HG03025 (cell line): ENCODE measurements around the gene TMEM131.
A peak's percentile ranks its signal among the peaks of the same experiment; 100 is the strongest.
"Not testable (repeated sequence)": the region's sequence is repeated elsewhere in the genome, so short reads cannot be mapped to it uniquely, and the experiment has no call there.

Experiments
- ATAC-seq: cut with Tn5 transposase; IDR thresholded peaks from one replicate; pipeline ENCODE4 v1.9.1; 2021; ENCODE audit warnings: mild to moderate bottlenecking, moderate library complexity; ENCODE audit not compliant: unreplicated experiment, low FRiP score

Gene TMEM131

DNA sequence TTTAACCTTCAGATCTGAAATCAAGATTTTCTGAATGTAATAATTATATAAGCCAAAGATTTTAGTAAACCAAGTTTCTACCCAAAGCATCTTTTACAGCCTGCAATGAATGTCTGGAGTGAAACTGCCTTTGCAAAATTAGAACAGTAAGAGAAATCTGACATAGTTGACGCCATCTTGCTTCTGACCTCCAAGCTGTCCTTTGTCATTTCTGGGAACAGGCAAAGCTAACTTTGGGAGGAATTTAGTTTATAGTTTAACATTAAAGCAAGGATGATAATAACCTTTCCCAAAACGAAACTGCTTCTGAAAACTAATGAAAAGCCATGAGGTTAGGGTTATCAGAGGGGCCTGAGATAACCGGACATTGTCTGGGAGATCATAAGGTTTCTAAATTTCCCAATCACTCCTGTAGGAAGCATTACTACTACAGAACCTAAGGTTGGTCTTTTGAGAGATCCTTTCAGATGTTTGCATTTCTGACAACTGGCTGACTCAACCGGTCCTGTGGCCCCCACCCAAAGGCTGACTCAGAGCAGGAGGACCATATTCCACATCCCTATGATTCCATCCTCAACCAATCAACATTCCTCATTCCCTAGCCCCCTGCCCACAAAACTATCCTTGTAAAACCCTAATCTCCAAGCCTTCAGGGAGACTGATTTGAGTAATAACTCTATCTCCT, 124.5 kb downstream of the TMEM131 start:
- no peak for ATAC-seq

DNA sequence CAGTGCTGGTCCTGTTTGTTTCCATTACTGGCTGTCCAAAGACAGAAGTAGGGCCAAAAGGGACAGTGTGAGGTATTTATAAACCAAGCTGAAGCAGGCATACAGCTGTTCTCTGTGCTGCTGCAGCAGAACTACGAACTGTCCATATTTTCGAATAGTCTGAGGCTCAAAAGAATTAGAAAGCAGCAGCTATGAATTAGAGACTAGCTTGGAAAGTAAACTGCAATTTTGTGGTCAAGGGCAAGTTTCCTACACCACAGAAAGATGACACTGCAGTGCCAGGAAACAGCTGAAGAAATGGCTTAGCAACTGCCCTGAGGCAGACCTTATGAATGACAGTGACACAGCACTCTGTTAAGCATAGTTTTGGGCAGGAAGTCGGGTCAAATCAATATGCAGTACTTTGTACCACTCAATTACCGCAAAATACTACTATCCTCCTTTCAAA, 125.3 kb downstream of the TMEM131 start:
- ATAC-seq, result peak; percentile 98

DNA sequence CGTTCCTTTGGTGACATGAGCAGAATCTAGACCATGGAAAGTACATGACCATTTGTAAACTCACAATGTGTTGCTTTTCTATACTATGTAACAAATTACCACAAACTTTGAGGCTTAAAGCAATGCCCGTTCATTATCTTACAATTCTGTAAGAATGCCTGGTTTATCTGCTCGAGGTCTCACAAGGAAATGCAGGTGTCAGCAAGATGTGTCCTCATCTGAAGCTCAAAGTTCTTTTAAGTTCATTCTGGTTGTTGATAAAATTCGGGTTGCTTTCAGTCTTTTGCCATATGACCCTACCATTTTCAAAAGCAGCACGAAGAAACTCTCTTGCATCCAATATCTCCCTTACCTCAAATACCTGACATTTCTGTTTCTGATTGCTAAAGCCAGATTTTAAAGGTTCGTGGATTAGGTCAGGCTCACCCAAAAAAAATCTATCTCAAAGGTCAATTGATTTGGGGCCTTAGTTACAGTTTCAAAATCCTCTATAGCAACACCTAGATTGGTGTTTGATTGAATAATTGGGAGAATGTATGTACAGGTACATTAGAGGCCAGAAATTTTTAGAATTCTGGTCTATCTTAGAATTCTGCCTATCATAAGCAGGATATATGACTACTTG, 125.9 kb downstream of the TMEM131 start:
- ATAC-seq, result no peak

DNA sequence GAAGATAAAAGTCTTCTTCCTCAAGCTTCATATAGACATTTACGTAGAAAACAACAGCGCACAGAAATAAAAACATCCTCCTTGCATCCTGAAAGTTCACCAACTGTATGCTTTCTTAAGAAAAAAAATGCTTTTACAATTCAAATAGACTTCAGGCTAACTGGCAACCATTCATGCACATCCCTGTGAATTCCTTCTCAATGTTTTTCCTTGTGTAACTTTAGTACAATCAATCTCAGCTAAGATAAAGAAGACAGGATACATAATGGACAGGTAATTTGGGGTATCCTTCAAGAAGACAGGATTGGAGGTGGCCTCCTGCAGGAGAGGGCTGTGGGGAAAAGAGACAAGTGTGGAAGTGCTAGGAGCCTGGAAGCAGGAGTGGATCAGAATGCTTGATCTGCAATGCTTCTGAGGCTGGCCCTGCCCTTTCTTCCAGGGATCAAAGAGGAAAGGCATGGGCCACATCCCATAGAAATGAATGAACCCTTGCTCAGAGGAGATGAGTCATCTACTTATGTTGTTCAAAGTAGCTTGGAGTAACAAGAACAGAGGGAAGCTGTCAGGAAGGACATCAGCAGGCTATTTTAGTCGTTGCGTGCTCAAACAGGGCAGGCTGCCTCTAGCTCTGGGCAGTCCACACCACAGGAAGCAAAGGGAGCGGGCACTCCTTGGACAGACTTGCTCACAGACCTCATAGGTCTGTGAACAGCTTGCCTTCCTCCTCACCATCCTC, 126.6 kb downstream of the TMEM131 start:
- no peak for ATAC-seq

DNA sequence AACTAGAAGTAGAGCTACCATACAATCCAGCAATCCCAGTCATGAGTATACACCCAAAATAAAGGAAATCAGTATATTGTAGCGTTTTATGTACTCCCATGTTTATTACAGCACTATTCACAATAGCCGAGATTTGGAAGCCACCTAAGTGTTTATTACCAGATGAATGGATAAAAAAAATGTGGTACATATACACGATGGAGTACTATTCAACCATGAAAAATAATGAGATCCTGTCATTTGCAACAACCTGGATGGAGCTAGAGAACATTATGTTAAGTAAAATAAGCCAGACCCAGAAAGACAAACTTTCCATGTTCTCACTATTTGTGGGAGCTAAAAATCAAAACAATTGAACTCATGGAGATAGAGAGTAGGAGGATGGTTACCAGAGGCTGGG, 131.9 kb downstream of the TMEM131 start:
- ATAC-seq, result no peak

DNA sequence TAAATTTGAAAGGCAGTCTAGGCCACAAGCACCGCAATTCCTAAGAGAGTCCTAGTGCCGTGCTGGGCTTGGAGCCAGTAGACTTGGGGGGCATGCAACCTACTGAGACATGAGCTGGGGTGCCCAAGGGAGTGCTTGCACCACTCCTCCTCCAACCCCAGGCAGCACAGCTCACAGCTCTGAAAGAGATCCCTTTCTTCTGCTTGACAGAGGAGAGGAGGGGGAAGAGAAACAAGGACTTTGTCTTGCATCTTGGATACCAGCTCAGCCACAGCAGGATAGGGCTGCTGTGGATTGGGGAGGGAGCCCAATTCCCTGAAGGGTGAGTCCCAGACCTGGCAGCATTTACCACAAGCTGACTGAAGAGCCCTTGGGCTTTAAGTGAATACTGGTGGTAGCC, 134.6 kb downstream of the TMEM131 start:
- ATAC-seq, result no peak

DNA sequence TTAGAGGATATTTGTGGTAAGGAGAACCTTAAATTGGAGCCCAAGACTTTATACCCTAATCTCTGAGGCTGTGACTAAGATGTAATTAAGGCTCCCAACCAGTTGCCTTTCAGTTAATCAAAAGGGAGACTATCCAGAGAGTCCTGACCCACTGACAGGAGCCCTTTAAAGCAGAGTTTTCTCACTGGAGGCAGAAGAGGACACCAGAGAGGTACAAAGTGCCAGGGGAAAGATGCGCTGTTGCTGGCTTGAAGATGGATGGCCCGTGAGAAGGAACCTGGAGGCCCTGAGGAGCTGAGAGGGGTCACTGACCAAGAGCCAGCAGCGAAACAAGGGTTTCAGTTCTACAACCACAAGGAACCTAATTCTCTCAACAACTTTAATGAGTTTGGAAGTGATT, 137.3 kb downstream of the TMEM131 start:
- no peak for ATAC-seq

DNA sequence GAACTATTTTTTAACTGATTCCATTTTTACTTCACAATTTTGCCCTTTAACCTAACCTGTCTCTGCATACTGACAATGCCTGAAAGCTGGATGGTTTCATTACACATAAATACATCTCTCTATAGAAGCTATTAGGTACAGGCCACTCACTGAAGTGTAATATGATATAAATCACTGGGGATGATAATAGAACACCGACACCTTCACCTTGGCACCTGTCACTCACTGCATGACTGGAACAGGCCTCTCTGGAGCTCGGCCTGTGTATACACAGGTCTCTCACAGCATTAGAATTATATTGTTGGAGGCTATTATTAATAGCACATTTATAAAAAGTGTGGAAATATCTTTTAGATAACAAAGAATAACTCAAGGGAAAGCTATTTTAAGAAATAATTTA, 138.2 kb downstream of the TMEM131 start:
- no peak for ATAC-seq

DNA sequence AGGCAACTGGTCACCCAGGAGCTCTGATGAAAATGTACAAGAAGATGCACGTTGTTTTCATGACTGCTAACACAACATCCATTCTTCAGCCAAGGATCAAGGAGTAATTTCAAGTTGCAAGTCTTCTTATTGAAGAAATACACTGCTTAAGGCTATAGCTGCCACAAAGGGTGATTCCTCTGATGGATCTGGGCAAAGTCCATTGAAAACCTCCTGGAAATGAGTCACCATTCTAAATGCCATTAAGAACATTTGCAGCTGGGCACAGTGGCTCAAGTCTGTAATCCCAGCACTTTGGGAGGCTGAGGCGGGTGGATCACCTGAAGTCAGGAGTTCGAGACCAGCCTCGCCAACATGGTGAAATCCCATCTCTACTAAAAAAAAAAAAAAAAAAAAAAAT, 142.7 kb downstream of the TMEM131 start:
- not testable (repeated sequence) for ATAC-seq

DNA sequence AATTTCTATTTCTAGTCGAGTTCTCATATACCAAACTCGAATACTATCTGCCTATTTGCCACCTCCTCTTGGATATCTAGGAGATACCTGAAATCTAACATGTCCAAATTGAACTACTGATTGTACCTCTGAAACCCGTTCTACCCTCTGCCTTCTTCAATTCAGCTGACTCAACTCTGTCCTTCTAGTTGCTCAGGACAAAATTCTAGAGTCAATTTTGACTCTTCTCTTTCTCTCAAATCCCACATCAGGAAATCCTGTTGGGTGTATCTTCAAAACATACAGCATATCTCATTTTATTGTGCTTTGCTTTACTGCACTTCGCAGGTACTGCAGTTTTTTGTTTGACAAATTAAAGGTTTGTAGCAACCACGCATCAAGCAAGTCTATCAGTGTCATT, 144.6 kb downstream of the TMEM131 start:
- no peak for ATAC-seq

DNA sequence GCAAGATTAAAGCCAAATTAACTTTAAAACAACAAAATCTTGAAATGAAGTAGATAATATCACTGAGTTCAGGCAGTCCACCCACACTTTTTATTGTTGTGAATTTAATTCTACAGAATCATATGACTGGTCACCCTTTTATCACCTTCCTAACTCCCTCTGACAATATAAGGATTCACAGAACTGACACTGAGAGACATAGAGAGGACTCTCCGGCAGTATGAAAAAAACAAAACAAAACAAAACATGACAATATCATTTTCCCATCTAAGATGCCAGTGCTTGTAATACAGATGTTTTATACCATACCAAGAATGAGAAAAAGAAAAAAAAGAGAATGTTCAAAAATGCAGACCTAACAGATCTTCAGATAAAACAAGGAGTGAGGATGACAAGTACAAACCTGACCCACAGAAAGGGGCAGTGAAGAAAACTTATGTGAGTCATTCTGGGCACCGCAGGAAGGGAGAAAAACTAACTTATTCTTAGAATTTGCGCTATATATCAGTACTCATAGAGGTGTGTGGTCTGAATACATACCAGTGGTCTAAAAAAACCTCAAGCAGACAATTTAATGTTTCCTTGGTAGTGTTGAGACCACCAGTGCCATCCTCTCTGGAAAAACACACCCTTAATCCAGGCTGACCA, 145.7 kb downstream of the TMEM131 start:
- no peak for ATAC-seq

DNA sequence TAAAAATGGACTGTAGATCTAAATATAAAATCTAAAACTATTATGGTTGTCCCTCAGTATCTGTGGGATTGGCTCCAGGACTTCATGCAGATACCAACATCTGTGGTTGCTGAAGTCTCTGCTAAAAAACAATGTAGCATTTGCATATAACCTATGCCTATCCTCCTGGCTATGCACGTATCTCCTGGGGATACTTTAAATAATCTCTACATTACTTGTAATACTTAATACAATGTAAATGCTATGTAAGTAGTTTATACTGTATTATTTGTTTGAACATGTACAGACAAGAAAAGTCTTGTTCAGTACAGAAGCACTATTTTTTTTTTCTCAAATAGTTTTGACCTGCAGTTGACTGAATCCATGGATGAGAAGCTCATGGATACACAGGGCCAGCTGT, 147.4 kb downstream of the TMEM131 start:
- ATAC-seq, result no peak

DNA sequence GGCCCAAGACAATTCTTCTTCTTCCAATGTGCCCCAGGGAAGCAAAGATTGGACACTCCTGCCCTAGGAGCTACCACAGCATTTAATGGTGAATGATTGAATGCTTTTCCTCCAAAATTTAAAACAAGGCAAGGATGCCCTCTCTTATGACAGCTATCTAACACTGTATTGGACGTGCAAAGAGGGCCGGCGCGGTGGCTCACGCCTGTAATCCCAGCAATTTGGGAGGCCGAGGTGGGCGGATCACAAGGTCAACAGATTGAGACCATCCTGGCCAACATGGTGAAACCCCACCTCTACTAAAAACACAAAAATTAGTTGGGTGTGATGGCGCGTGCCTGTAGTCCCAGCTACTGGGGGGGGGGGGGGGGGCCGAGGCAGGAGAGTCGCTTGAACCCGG, 149.0 kb downstream of the TMEM131 start:
- not testable (repeated sequence) for ATAC-seq

DNA sequence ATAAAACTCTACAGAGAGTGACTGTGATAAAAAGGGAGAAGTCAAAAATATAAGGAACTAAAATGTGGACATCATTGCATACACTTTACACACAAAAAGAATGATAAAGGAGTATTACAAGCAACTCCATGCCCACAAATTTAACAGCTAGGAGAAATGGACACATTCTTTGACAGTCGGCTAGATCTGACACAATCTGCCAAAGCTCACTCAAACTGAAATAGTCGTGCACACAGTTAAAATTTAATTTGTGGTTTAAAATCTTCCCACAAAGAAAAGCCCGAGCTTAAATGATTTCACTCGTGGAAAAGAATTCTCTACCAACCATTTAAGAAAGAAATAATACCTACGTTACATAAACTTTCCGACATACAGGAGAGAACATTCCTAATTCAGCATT, 149.9 kb downstream of the TMEM131 start:
- no peak for ATAC-seq

DNA sequence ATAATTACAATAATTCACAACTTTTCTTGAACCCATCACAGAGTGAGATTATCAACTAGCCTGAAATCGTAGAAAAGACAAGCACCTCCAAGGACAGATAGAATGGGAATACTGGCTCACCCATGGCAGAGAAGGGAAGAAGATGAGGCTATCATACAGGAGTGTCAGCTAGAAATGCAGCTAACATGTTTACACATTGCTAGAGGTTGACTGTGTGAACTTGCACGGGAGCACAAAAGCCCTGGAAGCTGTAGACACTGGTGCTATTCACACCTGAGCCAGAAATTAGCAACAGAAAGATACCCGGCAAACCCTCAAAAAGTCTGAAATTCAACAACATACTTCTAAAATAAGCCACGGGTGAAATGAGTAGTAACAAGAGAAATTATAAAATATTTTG, 150.6 kb downstream of the TMEM131 start:
- ATAC-seq, result no peak

DNA sequence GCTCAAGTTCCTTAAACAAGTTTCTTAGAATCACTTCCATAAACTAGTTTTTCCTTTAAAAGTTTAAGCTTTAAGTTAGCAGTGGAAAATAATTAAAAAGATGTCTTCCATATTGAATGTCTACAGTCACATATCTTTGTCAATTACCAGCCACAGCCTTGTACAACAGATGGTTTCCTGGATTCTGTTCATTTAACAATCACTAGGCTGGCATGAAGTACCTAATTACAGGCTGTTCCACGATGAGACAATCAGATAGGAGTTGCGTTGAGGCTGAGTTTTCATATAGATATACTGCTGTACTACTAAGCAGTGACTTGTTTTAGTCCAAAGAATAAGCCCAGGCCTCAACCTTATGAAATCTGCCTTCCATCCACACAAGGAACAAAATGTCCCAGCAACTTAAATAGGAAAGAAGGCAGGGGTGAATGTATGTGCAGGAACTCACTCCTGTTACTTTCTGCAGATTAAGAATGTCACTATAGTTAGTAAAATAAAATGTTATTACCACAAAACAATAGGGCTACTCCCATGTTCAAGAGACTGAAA, 151.4 kb downstream of the TMEM131 start:
- ATAC-seq, result no peak

DNA sequence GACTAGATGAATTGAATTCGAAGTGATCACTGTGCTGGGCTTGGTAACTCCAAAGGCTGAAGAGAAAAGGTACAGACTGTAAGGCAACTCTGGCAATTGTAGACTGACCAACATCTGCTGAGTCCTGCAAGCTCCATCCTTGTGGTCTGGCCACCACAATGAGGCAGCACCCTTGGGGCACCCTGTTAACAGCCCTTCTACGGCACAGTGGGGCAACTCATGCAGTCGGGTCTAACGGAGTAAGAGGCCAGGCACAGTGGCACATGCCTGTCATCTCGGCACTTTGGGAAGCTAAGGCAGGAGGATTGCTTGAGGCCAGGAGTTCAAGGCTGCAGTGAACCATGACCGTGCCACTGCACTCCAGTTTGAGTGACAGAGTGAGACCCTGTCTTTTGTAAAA, 155.6 kb downstream of the TMEM131 start:
- ATAC-seq, result no peak

DNA sequence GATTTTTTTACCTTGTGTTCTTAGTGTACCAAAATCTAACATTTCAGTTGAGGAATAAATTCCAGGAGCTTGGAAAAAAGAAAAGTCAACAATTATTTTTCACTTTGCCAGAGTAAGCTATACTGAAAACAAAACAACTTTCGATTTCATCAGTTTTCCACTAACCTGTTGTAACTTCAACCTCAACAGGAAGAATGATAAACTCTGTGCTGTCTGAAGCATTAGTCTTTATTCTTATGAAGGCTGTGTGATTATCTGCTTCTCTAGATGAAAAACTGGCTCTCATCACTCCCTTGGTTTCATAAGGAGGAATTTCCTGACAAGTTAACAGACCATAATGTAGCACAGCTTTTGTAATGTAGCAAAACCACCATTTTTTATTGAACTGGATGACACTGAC, 161.1 kb downstream of the TMEM131 start:
- ATAC-seq, result no peak

DNA sequence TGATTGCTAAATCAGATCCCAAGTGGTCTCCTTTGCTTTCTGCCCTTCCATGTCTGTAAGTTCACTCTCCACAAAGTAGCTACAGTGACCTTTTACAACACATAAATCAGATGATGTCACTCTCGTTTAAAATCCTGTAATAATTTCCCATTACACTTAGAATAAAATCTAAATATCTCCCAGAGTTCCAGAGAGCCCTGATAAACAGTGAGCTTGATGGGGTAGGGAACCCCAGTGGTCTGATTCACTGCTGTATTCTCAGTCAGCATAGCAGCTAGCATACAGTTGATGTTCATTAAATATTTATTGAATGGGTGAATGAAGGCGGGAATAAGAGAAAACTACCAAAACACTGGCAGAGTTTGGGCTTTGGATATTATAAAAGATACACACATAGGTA, 164.6 kb downstream of the TMEM131 start:
- ATAC-seq, result no peak

DNA sequence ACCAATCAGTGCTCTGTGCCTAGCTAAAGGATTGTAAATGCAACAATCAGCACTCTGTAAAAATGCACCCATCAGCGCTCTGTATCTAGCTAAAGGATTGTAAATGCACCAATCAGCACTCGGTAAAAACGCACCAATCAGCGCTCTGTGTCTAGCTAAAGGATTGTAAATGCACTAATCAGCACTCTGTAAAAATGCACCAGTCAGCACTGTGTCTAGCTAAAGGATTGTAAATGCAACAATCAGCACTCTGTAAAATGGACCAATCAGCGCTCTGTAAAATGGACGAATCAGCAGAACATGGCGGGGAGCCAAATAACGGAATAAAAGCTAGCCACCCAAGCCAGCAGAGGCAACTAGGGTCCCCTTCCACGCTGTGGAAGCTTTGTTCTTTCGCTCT, 166.5 kb downstream of the TMEM131 start:
- ATAC-seq, result not testable (repeated sequence)

DNA sequence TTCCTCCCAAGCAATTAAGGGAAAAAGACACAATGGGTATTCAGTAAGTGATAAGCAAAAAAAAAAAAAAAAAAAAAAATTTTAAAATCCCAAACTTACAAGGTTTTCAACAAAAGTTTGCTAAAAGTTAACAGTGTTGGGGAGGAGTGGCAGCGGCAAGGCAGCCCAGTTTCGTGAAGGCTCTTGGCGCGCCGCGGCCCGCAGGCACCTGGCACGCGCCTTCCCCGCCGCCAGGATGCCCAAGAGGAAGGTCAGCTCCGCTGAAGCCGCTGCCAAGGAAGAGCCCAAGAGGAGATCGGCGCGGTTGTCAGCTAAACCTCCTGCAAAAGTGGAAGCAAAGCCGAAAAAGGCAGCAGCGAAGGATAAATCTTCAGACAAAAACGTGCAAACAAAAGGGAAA, 168.7 kb downstream of the TMEM131 start:
- not testable (repeated sequence) for ATAC-seq
